Activated CD4-positive, alpha-beta T cell treated with anti-CD3 and anti-CD28 coated beads for 48 hours (primary cell): Measurements from ENCODE around the gene REPS1.

Source experiments
- DNase-seq: peaks from one replicate; pipeline ENCODE4 v3.0.0-alpha.2; 2020

The REPS1 gene

GRCh38 chr6:138912308-138912707, 75.7 kb downstream of the REPS1 start:
- DNase-seq, result no peak

- DNase-seq, result no peak
Measured at GRCh38 chr6:138909975-138910374, 78.1 kb downstream of the REPS1 start.

GRCh38 chr6:138909511-138909910, 78.5 kb downstream of the REPS1 start:
- DNase-seq, result no peak

GRCh38 chr6:138907167-138907566, 80.9 kb downstream of the REPS1 start:
- no peak for DNase-seq

GRCh38 chr6:138897031-138897430, 91.0 kb downstream of the REPS1 start:
- DNase-seq, result no peak

- no peak for DNase-seq
Measured at GRCh38 chr6:138896104-138896756, 91.8 kb downstream of the REPS1 start.

GRCh38 chr6:138891255-138891986, 96.6 kb downstream of the REPS1 start:
- DNase-seq, result no peak

GRCh38 chr6:138885156-138885819, 102.8 kb downstream of the REPS1 start:
- DNase-seq, result no peak

- DNase-seq, result peak; percentile 16
Measured at GRCh38 chr6:138882369-138883017, 105.6 kb downstream of the REPS1 start.

GRCh38 chr6:138873191-138873590, 114.9 kb downstream of the REPS1 start:
- DNase-seq, result no peak

GRCh38 chr6:138869398-138869797, 118.7 kb downstream of the REPS1 start:
- DNase-seq, result no peak

- no peak for DNase-seq
Measured at GRCh38 chr6:138868181-138868580, 119.9 kb downstream of the REPS1 start.

- DNase-seq, result no peak
Measured at GRCh38 chr6:138865480-138866109, 122.5 kb downstream of the REPS1 start.

GRCh38 chr6:138864343-138864890, 123.6 kb downstream of the REPS1 start:
- DNase-seq, result no peak

- no peak for DNase-seq
Measured at GRCh38 chr6:138863321-138863720, 124.7 kb downstream of the REPS1 start.

GRCh38 chr6:138862456-138862855, 125.6 kb downstream of the REPS1 start:
- DNase-seq, result no peak

GRCh38 chr6:138857775-138858174, 130.3 kb downstream of the REPS1 start:
- DNase-seq, result no peak

- no peak for DNase-seq
Measured at GRCh38 chr6:138856654-138857053, 131.4 kb downstream of the REPS1 start.
